MCF 10A (cell line): ENCODE results near the gene PITPNM3. TPM values are rescaled to one million over a fixed set of nuclear protein-coding genes. Genes with fewer than 3 reads are reported as not detected.

Experiments used
- BruUV-seq: library from RNA; stranded (reverse); fragments of 400-500 nt; replicated peaks from 2 replicates; lab custom pipeline; 2021; lab: Mats Ljungman, UMichigan
- CTCF ChIA-PET: fragments of 300-600 bp; sonication (Branson Sonifier 250); formaldehyde crosslinking; extraction: SDS; loops from one replicate; lab custom pipeline; 2021; ENCODE audit warnings: antibody characterized with exemption, inconsistent platforms; lab: Yijun Ruan, JAX
- POLR2A ChIA-PET: fragments of 300-600, 350-650 bp; sonication (Branson Sonifier 250); formaldehyde crosslinking; extraction: SDS; loops from one replicate; lab custom pipeline; 2020; ENCODE audit warnings: antibody characterized with exemption, inconsistent platforms; lab: Yijun Ruan, JAX
- DNase-seq: peaks from one replicate; pipeline ENCODE4 v3.0.0-alpha.2; 2018; ENCODE audit not compliant: unreplicated experiment
- H3K27ac Mint-ChIP-seq: one replicate; pipeline ENCODE4 v1.8.0; 2022; ENCODE audit warnings: mild to moderate bottlenecking, low read depth, mixed read lengths; ENCODE audit not compliant: unreplicated experiment
- H3K27me3 Mint-ChIP-seq: one replicate; pipeline ENCODE4 v1.8.0; 2022; ENCODE audit warnings: mixed read lengths; ENCODE audit not compliant: insufficient read depth, unreplicated experiment
- H3K36me3 Mint-ChIP-seq: one replicate; pipeline ENCODE4 v1.8.0; 2022; ENCODE audit warnings: mild to moderate bottlenecking, moderate library complexity, mixed read lengths; ENCODE audit not compliant: insufficient read depth, unreplicated experiment
- H3K4me1 Mint-ChIP-seq: one replicate; pipeline ENCODE4 v1.8.0; 2022; ENCODE audit warnings: mixed read lengths; ENCODE audit not compliant: insufficient read depth, unreplicated experiment
- H3K4me3 Mint-ChIP-seq: one replicate; pipeline ENCODE4 v1.8.0; 2022; ENCODE audit warnings: mild to moderate bottlenecking, moderate library complexity, mixed read lengths; ENCODE audit not compliant: unreplicated experiment
- H3K9me3 Mint-ChIP-seq: one replicate; pipeline ENCODE4 v1.8.0; 2022; ENCODE audit warnings: mixed read lengths; ENCODE audit not compliant: unreplicated experiment
- intact Hi-C: fragments of 100-400 bp; cut with micrococcal nuclease; formaldehyde crosslinking; loops from 2 replicates; pipeline ENCODE4 v1.14.1; 2022
- total RNA-seq: library from RNA; stranded (reverse); gene quantifications from 2 replicates; pipeline ENCODE4 v1.2.3, GENCODE V29; 2022
- TF ChIP-seq, protein P1 (sequence below): fragments of 200-600 bp; IDR thresholded peaks from one replicate; pipeline ENCODE4 v1.8.0; 2022; ENCODE audit warnings: antibody characterized with exemption, mild to moderate bottlenecking; ENCODE audit not compliant: unreplicated experiment

The PITPNM3 gene
- total RNA-seq, 1 experiment from 2014 or later = 22.8 TPM

DNA sequence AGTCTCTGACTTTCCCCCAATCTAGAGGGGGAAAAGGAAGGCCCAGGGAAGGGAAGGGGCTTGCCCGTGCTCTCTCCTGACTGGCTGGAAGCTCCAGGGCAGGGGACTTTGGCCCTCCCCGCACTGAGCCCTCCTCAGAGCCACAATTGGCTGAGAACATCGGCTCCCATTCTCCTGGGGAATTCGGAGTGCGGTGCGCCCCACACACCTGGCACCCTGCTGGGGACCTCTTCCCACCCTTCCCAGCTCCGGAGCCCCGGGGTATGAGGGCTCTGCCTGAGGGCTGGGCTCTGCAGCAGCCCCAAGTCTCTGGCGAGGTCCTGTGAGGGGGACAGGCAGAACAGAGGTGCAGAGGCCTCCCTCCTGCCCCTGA is 76.1 kb downstream of the PITPNM3 start:
- TF ChIP-seq, protein P1, sequence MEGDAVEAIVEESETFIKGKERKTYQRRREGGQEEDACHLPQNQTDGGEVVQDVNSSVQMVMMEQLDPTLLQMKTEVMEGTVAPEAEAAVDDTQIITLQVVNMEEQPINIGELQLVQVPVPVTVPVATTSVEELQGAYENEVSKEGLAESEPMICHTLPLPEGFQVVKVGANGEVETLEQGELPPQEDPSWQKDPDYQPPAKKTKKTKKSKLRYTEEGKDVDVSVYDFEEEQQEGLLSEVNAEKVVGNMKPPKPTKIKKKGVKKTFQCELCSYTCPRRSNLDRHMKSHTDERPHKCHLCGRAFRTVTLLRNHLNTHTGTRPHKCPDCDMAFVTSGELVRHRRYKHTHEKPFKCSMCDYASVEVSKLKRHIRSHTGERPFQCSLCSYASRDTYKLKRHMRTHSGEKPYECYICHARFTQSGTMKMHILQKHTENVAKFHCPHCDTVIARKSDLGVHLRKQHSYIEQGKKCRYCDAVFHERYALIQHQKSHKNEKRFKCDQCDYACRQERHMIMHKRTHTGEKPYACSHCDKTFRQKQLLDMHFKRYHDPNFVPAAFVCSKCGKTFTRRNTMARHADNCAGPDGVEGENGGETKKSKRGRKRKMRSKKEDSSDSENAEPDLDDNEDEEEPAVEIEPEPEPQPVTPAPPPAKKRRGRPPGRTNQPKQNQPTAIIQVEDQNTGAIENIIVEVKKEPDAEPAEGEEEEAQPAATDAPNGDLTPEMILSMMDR = no peak
- DNase-seq = no peak
- CTCF ChIA-PET = interaction anchor here (0.6 to 1.2 kb wide), 2 partner anchors 9 kb away, joined by 4 read pairs; no protein-coding TSS in a partner anchor
- Mint-ChIP-seq H3K27me3 (no peaks in the 10 kb centered on the region), H3K27ac (no peak overlapping the region), H3K4me3 (no peak overlapping the region), H3K36me3 (peaks cover 40% of the 10 kb centered on the region), H3K4me1 (no peaks in the 10 kb centered on the region), H3K9me3 (no peaks in the 10 kb centered on the region)
- intact Hi-C loops = no loop called here
- POLR2A ChIA-PET = no interaction called here
- BruUV-seq = no TSS peak

DNA sequence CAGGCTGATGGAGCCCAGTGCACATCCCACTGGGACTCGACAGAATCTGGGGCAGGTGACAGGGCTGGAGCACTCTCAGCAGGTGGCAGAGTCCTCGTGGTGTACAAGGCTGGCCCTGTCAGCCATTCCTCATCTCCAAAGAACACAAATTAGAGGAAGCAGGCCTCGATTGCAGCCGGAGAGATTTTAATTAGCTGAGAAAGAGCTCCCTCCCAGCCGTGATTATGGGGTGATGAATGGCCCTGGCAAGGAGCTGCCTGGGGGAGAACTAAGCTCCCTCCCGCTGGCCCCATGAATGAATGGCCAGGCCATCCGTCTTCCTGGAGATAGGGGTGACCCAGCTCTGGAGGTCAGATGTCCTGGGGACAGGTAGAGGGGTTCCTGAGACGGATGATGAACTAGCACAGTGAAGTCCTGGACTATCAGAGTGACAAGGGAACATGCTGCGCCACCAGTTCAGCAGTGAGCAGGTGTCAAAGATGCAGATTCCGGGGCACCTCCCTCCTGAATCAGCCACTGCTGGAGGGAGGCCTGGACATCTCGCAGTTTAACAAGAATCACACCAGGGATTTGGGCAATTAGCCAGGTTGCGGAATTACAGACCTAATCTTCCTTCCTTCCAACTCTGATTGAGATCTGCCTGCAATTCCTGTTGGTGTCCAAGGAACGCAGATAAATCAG is 76.6 kb downstream of the PITPNM3 start:
- H3K4me3 Mint-ChIP-seq = no peak overlapping the region

DNA sequence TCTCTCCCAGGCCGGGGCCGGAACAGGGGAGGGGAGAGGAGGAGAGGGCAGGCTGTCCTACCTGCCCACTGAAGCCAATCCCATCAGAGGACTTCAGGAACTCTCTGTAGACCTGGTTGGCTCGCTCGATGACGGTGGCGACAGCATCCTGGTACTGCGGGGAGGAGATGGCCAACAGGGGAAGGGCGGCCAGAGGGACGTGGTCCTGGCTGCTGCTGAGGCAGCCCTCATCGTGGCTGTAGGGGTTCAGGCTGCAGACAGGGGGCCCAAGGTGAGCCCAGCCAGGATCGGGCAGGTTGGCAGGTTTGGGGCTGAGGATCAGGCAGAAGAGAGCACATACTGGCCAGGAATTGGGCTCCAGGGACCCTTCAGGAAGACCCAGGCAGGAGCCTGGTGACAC is 77.9 kb downstream of the PITPNM3 start:
- Mint-ChIP-seq H3K9me3 (no peaks in the 10 kb centered on the region), H3K36me3 (peaks cover 39% of the 10 kb centered on the region), H3K4me1 (peaks cover 1% of the 10 kb centered on the region), H3K4me3 (no peak overlapping the region), H3K27me3 (no peaks in the 10 kb centered on the region), H3K27ac (no peak overlapping the region)
- POLR2A ChIA-PET = no interaction called here
- CTCF ChIA-PET = interaction anchor here (0.9 kb wide), 1 partner anchor 14 kb away, joined by 3 read pairs; no protein-coding TSS in a partner anchor
- BruUV-seq = no TSS peak
- DNase-seq = no peak
- intact Hi-C loops = no loop called here
- TF ChIP-seq, protein P1 = no peak

More for the DNA sequence above, 76.6 kb downstream of the PITPNM3 start:
- no peaks in the 10 kb centered on the region for H3K4me1 Mint-ChIP-seq
- intact Hi-C loops = no loop called here
- POLR2A ChIA-PET = no interaction called here
- no TSS peak for BruUV-seq
- no peaks in the 10 kb centered on the region for H3K27me3 Mint-ChIP-seq
- DNase-seq = no peak
- H3K27ac Mint-ChIP-seq = no peak overlapping the region
- TF ChIP-seq, protein P1 = no peak
- no peaks in the 10 kb centered on the region for H3K9me3 Mint-ChIP-seq
- peaks cover 42% of the 10 kb centered on the region for H3K36me3 Mint-ChIP-seq
- CTCF ChIA-PET = interaction anchor here (0.9 kb wide), 1 partner anchor 13 kb away, joined by 3 read pairs; no protein-coding TSS in a partner anchor

DNA sequence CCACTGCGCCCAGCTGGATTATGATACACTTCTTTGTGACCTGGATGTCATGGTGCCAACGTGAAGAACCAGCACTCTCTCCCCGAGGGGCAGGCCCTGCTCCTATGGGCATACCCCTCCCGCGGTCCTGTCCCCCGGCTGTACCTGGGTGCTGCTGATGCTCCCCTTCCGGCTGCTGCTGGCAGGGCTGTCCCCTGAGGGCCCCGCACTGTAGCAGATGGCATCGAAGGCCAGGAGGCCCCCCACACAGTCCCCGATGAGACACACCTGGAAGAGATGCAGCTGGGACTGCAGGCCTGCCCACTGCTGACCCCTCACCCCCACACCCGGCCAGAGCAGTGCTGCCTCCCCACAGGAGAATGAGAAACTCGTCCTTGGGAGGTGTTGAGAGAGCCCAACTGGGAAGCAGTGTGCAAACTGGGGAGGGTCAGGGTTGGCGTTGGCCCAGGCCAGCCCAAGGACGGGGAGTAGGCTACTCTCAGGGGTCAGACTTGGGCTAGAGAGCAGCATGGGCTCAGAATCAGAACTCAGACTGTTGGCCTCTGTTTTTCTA is 78.4 kb downstream of the PITPNM3 start:
- no peak overlapping the region for H3K27ac Mint-ChIP-seq
- no peak overlapping the region for H3K4me3 Mint-ChIP-seq
- intact Hi-C loops = no loop called here
- DNase-seq = no peak
- no TSS peak for BruUV-seq
- ChIA-PET POLR2A (no interaction called here), CTCF (no interaction called here)
- TF ChIP-seq, protein P1 = no peak
- no peaks in the 10 kb centered on the region for H3K27me3 Mint-ChIP-seq
- no peaks in the 10 kb centered on the region for H3K9me3 Mint-ChIP-seq
- peaks cover 7% of the 10 kb centered on the region for H3K4me1 Mint-ChIP-seq
- peaks cover 37% of the 10 kb centered on the region for H3K36me3 Mint-ChIP-seq
